CD4-positive, alpha-beta T cell (primary cell): Measurements from ENCODE around the gene A2M. TPM values are rescaled to one million over a fixed set of nuclear protein-coding genes. Genes with fewer than 3 reads are reported as not detected.

Experiments
- ATAC-seq: fragments of 200-7000 bp; cut with Tn5 transposase; one replicate; pipeline ENCODE4 v1.10.0; 2022; ENCODE audit warnings: mild to moderate bottlenecking; ENCODE audit not compliant: poor library complexity
- CTCF ChIA-PET: fragments of 350-600 bp; sonication (Branson Sonifier 250); formaldehyde crosslinking; loops from one replicate; lab custom pipeline; 2021; ENCODE audit warnings: antibody characterized with exemption, inconsistent platforms; lab: Charles Lee
- POLR2A ChIA-PET: fragments of 350-600 bp; sonication (Branson Sonifier 250); formaldehyde crosslinking; loops from one replicate; lab custom pipeline; 2021; ENCODE audit warnings: antibody characterized with exemption, inconsistent platforms; lab: Charles Lee
- DNase-seq, 14 experiments: peaks; one replicate each; pipeline ENCODE4 v3.0.0-alpha.2; 2013 to 2020; ENCODE audit warnings: mixed read lengths in 2 of 14
- H3K27ac ChIP-seq, 2 donors: one replicate each; pipeline versions ENCODE4 v1.5.1 to v1.7.0; 2013; ENCODE audit warnings: low read length in 2 of 2, low read depth in 1 of 2, mild to moderate bottlenecking in 1 of 2
- H3K27me3 ChIP-seq, 2 experiments: 1 replicate in 1 of 2; 2 replicates in 1 of 2; pipeline versions ENCODE4 v1.6.1 to v1.7.0; 2013; ENCODE audit warnings: low read length in 2 of 2, control low read depth in 1 of 2, mild to moderate bottlenecking in 1 of 2, moderate library complexity in 1 of 2; ENCODE audit not compliant: insufficient read depth in 2 of 2, control insufficient read depth in 1 of 2
- H3K36me3 ChIP-seq: one replicate; pipeline ENCODE4 v1.6.1; 2013; ENCODE audit warnings: low read length, control low read depth; ENCODE audit not compliant: insufficient read depth
- H3K4me1 ChIP-seq: one replicate; pipeline ENCODE4 v1.6.1; 2013; ENCODE audit warnings: low read length, control low read depth; ENCODE audit not compliant: insufficient read depth
- H3K4me3 ChIP-seq: one replicate; pipeline ENCODE4 v1.5.1; 2013; ENCODE audit warnings: mild to moderate bottlenecking, low read length, moderate library complexity
- H3K9me3 ChIP-seq, 2 experiments: 1 replicate in 1 of 2; 2 replicates in 1 of 2; pipeline versions ENCODE4 v1.6.1 to v1.7.0; 2013; ENCODE audit warnings: low read length in 2 of 2, mild to moderate bottlenecking in 2 of 2, control low read depth in 1 of 2, moderate library complexity in 1 of 2; ENCODE audit not compliant: control insufficient read depth in 1 of 2, insufficient read depth in 1 of 2
- H3K27ac Mint-ChIP-seq: one replicate; pipeline ENCODE4 v1.8.0; 2020; ENCODE audit warnings: mixed read lengths
- H3K27me3 Mint-ChIP-seq: one replicate; pipeline ENCODE4 v1.8.0; 2021; ENCODE audit warnings: mixed read lengths
- H3K36me3 Mint-ChIP-seq: one replicate; pipeline ENCODE4 v1.8.0; 2021; ENCODE audit warnings: low read depth, mixed read lengths
- H3K4me1 Mint-ChIP-seq: one replicate; pipeline ENCODE4 v1.8.0; 2021; ENCODE audit warnings: low read depth, mixed read lengths
- H3K4me3 Mint-ChIP-seq: one replicate; pipeline ENCODE4 v1.8.0; 2020; ENCODE audit warnings: mild to moderate bottlenecking, mixed read lengths
- H3K9me3 Mint-ChIP-seq: one replicate; pipeline ENCODE4 v1.8.0; 2020; ENCODE audit warnings: mixed read lengths
- CTCF ChIP-seq: fragments of 200-600 bp; IDR thresholded peaks from one replicate; pipeline ENCODE4 v1.8.0; 2022; ENCODE audit warnings: antibody characterized with exemption, mild to moderate bottlenecking
- intact Hi-C, 2 experiments: fragments of 100-400 bp; cut with DNase I in 1 of 2; cut with micrococcal nuclease in 1 of 2; formaldehyde crosslinking; loops; one replicate each; pipeline versions ENCODE4 v1.15.1 to v1.9.0; 2023 to 2025; cut with DNase I, micrococcal nuclease
- total RNA-seq, 174 experiments: library from RNA in 2 of 174; stranded (reverse) in 2 of 174; gene quantifications; one replicate each; pipeline ENCODE4 v1.2.3 and lab custom pipeline; 2021 to 2026

The A2M gene
- total RNA-seq, 2 experiments from 2014 or later: not detected

GRCh38 chr12:9071969-9072368 lies 43.8 kb downstream of the A2M start:
- DNase-seq: no peak
- no peak overlapping the region for H3K27ac ChIP-seq
- Mint-ChIP-seq H3K4me3 (no peak overlapping the region), H3K27me3 (no peaks in the 10 kb centered on the region), H3K4me1 (no peaks in the 10 kb centered on the region), H3K9me3 (no peaks in the 10 kb centered on the region), H3K36me3 (no peaks in the 10 kb centered on the region), H3K27ac (no peak overlapping the region)
- H3K4me3 ChIP-seq: no peak overlapping the region
- POLR2A ChIA-PET: no interaction called here
- intact Hi-C loops: no loop called here
- no peaks in the 10 kb centered on the region for H3K4me1 ChIP-seq
- no peak for ATAC-seq
- H3K27me3 ChIP-seq: no peaks in the 10 kb centered on the region
- peaks cover 3% of the 10 kb centered on the region for H3K36me3 ChIP-seq
- no peaks in the 10 kb centered on the region for H3K9me3 ChIP-seq
- CTCF ChIA-PET: no interaction called here
- no peak for TF ChIP-seq CTCF

GRCh38 chr12:9071518-9071917 lies 44.2 kb downstream of the A2M start:
- Histone ChIP-seq H3K36me3 (peaks cover 3% of the 10 kb centered on the region), H3K27me3 (no peaks in the 10 kb centered on the region), H3K4me1 (no peaks in the 10 kb centered on the region), H3K4me3 (no peak overlapping the region), H3K27ac (no peak overlapping the region), H3K9me3 (no peaks in the 10 kb centered on the region)
- POLR2A ChIA-PET: no interaction called here
- Mint-ChIP-seq H3K27me3 (no peaks in the 10 kb centered on the region), H3K36me3 (no peaks in the 10 kb centered on the region), H3K9me3 (no peaks in the 10 kb centered on the region), H3K4me3 (no peak overlapping the region), H3K4me1 (no peaks in the 10 kb centered on the region), H3K27ac (no peak overlapping the region)
- CTCF ChIA-PET: no interaction called here
- no peak for TF ChIP-seq CTCF
- ATAC-seq: no peak
- DNase-seq: no peak
- intact Hi-C loops: no loop called here

GRCh38 chr12:9070351-9070750 lies 45.4 kb downstream of the A2M start:
- Histone ChIP-seq H3K4me1 (peaks cover 2% of the 10 kb centered on the region), H3K27ac (no peak overlapping the region), H3K27me3 (no peaks in the 10 kb centered on the region), H3K4me3 (no peak overlapping the region), H3K36me3 (peaks cover 5% of the 10 kb centered on the region), H3K9me3 (peaks cover 0 to 3% of the 10 kb centered on the region in 2 experiments)
- DNase-seq (no peak), ATAC-seq (no peak)
- POLR2A ChIA-PET: interaction anchor here (0.7 kb wide), 1 partner anchor 176 kb away, joined by 3 read pairs; no protein-coding TSS in a partner anchor
- H3K9me3 Mint-ChIP-seq: no peaks in the 10 kb centered on the region
- H3K36me3 Mint-ChIP-seq: no peaks in the 10 kb centered on the region
- no peak overlapping the region for H3K27ac Mint-ChIP-seq
- H3K4me1 Mint-ChIP-seq: no peaks in the 10 kb centered on the region
- intact Hi-C loops: no loop called here
- no peak overlapping the region for H3K4me3 Mint-ChIP-seq
- CTCF ChIA-PET: no interaction called here
- TF ChIP-seq CTCF: no peak
- H3K27me3 Mint-ChIP-seq: no peaks in the 10 kb centered on the region
